KOPT-K1 (cell line): Measurements from ENCODE around the gene ADCY9.
"Not testable (repeated sequence)": the region's sequence is repeated elsewhere in the genome, so short reads cannot be mapped to it uniquely, and the experiment has no call there.

Source experiments
- H3K27ac ChIP-seq: fragments of 200-600 bp; sonication (generic); 2 replicates; pipeline ENCODE4 v1.5.1; 2016; ENCODE audit warnings: antibody characterized with exemption, mild to moderate bottlenecking, low read depth, low read length; ENCODE audit not compliant: poor library complexity, severe bottlenecking
- H3K36me3 ChIP-seq: fragments of 200-600 bp; sonication (generic); 2 replicates; pipeline ENCODE4 v1.5.1; 2017; ENCODE audit warnings: antibody characterized with exemption, mild to moderate bottlenecking, low read length, moderate library complexity; ENCODE audit not compliant: insufficient read depth
- H3K9me3 ChIP-seq: fragments of 200-600 bp; sonication (generic); 2 replicates; pipeline ENCODE4 v1.5.1; 2017; ENCODE audit warnings: antibody characterized with exemption, low read length, mild to moderate bottlenecking; ENCODE audit not compliant: insufficient read depth, poor library complexity, severe bottlenecking

Gene ADCY9

DNA sequence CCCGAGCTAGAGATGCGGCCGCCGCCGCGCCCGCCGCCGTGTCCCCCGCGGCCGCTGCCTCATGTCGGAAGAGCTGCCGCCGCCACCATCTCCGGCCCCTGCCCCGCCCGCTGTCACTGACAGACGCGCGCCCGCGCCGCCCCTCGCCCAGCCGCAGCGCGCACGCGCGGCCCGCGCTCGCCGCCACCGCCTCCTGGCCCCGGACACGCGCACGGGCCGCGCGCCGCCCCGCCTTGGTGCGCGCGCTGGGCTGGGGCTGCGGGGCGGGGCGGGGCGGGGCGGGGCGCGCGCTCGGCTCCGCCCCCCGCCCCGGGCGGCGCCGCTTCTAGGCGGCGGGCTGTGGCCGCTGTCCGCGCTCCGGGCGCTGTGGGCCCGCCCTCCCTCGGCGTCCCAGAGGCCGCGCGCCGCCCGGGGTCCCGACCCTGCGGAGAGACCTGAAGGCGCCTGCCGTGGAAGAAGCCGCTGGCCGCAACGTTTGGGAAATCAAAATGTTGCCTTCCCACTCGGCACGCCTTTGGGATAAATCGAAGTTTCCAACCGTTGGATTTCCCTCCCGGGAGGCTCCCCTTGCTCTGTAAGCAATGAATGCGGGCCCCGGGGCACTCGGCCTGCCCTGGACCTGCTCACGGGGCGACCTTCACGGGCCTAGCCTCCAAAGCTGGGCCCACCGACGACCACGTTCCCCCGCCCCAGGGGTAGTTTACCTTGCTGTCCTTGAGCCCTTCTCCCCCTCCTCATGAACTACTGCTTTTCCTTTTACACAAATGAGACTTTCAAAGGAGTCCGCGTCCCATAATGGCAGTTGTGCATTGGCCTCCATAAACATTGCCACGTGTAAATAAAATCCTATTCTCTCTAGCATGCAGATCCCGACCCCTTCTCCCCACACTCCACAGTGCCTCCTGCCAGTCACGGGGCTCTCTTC lies at the start of gene ADCY9:
Gene ADCY9 (minus strand): TSS at position 118 of the 925 bp plus-strand sequence. CDS start 1,000 bp downstream, outside the sequence.
- H3K27ac ChIP-seq: no peak within 1 kb of the TSS
- H3K9me3 ChIP-seq: no peaks in the 10 kb centered on the region
- no peaks in the 10 kb centered on the region for H3K36me3 ChIP-seq

DNA sequence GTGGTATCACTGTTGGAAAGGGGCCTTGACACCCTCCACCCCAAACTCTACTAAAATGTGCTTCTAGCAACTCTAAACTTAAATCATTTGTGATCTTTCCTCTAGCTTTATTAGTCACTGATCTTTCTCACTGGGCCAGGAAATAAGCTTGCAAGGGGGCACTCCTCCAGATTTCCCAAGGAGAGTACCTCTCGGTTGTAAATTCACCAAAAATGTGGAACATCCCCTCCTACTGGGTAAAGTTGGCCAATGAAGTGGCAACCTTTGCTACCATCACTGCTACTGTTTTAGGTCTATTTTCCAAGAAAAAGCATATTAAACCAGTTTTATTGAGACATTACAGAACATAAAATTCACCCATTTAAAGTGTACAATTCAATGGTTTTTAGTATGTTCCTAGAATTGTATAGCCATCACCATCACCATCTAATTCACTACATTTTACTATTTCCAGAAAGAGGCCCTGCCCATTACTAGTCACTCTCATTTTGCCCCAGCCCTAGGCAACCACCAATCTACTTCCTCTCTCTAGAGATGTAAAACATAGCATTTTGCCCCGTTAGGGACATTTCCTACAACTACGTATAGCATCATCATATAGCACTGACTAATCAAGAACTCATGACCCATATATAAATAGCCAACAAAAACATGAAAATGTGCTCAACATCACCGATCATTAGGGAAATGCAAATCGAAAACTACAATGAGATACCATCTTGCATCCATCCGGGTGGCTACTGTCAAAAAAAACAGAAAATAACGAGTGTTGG lies 44.6 kb upstream of the ADCY9 start:
- H3K27ac ChIP-seq: no peak overlapping the region
- no peaks in the 10 kb centered on the region for H3K36me3 ChIP-seq
- H3K9me3 ChIP-seq: no peaks in the 10 kb centered on the region

DNA sequence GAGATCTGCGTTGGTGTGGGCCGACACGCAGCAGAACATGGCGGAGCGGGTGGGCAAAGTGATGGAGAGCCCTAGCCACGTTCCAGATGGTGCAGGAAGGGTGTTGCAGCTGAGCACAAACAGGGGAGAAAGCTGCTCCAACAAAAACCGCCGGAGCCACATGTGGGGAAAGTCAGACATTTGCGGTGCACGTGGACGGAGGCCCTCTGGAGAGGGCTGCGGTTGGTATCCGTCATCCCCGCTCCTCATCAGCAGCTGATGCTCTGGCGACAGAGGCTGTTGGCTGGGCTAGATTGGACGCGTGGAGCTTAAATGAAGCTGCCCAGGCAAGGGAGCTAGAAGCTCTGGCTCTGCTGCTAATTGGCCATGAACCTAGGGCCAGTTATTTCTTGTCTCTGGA lies 43.5 kb upstream of the ADCY9 start:
- Histone ChIP-seq H3K9me3 (no peaks in the 10 kb centered on the region), H3K27ac (no peak overlapping the region), H3K36me3 (no peaks in the 10 kb centered on the region)

DNA sequence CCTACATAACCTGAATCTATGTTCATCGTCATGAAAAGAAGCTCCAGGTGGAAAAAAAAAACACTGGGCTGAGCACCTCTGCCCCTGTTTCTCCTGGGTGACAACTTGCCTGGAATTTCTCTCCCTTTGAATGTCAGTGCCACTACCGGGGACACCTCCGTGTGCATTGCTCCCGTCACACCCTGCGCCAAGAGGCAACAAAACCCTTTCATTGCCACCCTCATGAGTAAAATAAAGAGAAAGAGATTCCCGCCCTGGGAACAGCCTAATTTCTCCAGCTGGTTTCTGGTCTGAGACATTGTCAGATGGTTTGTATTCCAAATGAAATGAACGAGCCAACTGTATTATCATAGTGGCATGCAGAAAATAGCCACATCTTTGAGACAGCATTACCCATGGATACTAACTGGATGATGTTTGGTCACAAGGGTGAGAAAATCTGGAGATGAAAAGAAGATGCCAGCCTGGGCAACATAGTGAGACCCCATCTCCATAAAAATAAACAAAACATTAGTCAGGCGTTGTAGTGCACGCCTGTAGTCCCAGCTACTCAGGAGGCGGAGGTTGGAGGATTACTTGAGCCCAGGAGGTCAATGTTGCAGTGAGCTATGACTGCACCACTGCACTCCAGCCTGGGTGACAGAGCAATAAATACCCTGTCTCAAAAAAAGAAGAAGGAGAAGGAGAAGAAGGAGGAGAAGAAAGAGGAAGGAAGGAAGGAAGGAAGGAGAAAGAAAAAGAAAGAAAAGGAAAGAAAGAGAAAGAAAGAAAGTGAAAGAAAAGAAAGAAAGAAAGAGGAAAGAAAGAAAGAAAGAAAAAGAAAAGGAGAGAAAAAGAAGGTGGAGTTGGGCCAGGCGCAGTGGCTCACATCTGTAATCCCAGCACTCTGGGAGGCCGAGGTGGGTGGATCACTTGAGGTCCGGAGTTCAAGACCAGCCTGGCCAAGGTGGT lies 42.2 kb upstream of the ADCY9 start:
- Histone ChIP-seq H3K36me3 (no peaks in the 10 kb centered on the region), H3K27ac (no peak overlapping the region), H3K9me3 (no peaks in the 10 kb centered on the region)

DNA sequence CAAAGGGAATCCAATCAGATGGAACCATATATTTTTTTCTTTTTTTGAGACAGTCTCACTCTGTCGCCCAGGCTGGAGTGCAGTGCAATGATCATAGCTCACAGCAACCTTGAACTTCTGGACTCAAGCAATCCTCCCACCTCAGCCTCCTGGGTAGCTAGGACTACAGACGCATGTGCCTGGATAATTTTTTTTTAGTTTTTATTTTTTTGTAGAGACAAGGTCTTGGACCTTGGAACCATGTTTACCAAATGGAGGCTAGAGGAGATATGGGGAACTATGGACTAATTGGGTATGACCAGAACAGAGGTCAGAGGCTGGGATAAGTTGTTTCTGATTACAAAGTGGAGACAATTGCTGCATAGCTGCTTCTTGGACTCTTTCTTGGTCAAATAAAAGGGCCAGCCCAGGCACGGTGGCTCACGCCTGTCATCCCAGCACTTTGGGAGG lies 41.2 kb upstream of the ADCY9 start:
- Histone ChIP-seq H3K27ac (no peak overlapping the region), H3K36me3 (no peaks in the 10 kb centered on the region), H3K9me3 (no peaks in the 10 kb centered on the region)

DNA sequence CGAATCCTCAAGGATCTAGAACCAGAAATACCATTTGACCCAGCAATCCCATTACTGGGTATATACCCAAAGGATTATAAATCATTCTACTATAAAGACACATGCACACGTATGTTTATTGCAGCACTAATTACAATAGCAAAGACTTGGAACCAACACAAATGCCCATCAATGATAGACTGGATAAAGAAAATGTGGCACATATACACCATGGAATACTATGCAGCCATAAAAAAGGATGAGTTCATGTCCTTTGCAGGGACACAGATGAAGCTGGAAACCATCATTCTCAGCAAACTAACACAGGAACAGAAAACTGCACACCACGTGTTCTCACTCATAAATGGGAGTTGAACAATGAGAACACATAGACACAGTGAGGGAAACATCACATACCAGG lies 40.3 kb upstream of the ADCY9 start:
- not testable (repeated sequence) for H3K27ac ChIP-seq, H3K36me3 ChIP-seq, H3K9me3 ChIP-seq

DNA sequence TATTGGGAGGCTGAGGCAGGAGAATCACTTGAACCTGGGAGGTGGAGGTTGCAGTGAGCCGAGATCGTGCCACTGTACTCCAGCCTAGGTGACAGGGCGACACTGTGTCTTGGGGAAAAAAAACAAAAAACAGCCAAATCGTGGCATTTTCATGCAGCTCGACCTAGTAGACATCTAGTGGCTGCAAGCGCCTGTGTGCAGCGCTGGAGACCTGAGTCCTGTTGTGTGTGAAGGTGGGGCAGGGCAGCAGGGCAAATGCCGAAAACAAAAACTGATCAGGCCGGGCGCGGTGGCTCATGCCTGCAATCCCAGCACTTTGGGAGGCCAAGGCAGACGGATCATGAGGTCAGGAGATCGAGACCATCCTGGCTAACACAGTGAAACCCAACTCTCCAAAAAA lies 37.1 kb upstream of the ADCY9 start:
- not testable (repeated sequence) for H3K9me3 ChIP-seq, H3K36me3 ChIP-seq, H3K27ac ChIP-seq

DNA sequence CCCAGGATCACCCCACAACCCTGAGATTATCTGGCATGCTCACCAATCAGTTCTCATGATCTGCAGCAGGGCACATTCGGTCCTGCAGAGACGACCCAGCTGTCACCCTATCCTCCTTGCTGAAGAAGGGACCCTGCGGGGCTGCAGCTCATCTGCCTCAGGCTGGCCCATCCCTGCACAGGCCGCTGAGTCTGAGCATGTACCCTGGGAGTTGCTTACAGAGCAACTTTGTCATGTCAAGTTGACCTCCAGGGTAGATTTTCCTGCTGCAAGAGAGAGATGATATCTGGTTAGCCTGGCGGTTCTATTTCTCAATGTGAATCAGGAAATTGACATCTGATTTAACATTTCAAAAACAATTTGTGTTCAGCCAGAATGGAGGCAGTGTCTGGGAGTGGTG lies 36.0 kb upstream of the ADCY9 start:
- Histone ChIP-seq H3K9me3 (no peaks in the 10 kb centered on the region), H3K36me3 (no peaks in the 10 kb centered on the region), H3K27ac (no peak overlapping the region)

DNA sequence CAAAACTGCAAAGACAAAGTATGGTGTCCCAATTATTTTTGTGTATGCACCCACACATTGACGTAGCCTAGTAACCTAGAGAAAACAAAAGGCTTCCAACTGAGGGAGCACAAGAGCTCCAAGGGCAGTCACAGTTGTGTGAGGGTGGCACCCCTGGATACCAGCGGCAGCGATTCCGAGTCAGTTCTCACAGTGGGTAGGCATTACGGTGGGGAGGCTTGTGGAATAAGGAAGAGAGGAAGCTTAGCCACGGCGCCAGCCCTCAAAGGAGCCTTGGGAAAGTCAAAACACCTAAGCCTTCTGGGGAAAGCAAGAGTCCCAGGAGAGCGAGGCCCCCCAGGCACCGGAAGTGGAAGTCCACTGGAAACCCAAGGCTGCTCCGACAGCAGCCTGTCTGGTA lies 31.0 kb upstream of the ADCY9 start:
- no peaks in the 10 kb centered on the region for H3K9me3 ChIP-seq
- H3K27ac ChIP-seq: no peak overlapping the region
- no peaks in the 10 kb centered on the region for H3K36me3 ChIP-seq

DNA sequence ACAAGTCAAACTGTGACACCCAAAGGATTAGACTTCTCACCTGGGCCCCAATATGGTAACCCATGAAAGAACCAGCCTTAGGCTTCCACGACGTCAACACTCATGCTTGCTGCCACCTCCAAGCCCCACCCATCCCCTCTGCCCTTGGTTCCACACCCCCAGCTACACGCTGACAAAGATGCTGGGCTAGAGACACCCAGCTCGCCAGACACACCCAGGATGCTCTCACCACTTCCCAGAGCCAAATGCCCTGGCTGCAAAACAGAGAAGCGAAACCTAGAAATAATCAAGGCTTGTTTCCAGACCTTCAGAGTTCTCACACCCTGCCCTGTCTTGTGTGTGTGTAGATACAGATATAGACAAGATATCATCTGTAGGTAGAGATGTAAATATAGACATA lies 26.0 kb upstream of the ADCY9 start:
- H3K27ac ChIP-seq: no peak overlapping the region
- no peaks in the 10 kb centered on the region for H3K9me3 ChIP-seq
- H3K36me3 ChIP-seq: no peaks in the 10 kb centered on the region

DNA sequence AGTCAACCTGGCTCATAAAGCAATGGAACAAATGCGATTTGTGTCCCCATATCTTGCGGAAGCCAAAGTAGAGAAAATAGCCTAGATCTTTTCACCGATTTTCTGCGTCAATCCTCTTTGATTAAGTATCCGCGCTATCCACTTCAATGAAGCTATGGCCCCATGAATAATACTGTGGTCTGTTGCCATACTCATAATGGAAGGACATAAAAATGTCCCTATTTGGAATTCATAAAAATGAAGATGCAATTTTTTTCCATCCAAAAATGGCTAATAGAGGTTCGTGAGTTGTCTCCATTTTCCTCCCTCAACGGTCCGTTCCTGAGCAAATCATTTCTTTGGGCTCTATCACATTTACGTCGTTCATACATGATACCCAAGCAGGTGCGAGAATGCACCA lies 25.4 kb upstream of the ADCY9 start:
- Histone ChIP-seq H3K9me3 (no peaks in the 10 kb centered on the region), H3K27ac (no peak overlapping the region), H3K36me3 (no peaks in the 10 kb centered on the region)

DNA sequence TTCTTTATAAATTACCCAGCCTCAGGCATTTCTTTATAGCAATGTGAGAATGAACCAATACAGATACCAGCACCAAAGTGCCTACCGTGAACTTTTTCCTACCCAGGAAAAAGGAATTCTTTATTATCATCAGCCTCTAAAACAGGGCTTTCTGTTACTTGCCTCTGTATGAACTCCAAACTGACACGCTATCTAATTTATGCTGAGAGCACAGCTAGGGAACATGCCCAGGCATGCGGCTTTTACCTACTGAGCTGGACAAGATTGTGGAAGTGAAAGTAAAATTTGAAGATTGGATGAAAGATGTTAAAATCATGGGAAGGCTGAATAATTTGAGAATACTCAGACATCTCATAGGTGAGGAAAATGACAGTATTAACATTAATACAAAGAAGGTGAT lies 24.4 kb upstream of the ADCY9 start:
- H3K27ac ChIP-seq: no peak overlapping the region
- no peaks in the 10 kb centered on the region for H3K36me3 ChIP-seq
- H3K9me3 ChIP-seq: no peaks in the 10 kb centered on the region

DNA sequence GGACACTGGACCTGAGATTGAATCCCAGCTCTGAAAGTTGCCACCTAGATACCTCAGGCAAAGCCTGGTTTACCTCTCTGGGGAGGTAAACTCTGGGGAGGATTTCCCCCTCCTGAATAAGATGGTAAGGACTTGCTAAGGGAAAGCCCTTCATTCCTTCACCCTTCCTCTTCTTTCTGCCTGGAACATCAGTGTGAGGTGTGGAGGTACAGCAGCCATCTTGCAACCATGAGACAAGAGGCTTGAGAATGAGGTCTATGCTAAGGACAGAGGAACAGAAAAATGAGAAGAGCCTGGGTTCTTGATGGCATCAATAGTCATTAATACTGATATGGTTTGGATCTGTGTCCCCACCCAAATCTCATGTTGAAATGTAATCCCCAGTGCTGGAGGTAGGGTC lies 23.7 kb upstream of the ADCY9 start:
- H3K27ac ChIP-seq: no peak overlapping the region
- H3K36me3 ChIP-seq: no peaks in the 10 kb centered on the region

DNA sequence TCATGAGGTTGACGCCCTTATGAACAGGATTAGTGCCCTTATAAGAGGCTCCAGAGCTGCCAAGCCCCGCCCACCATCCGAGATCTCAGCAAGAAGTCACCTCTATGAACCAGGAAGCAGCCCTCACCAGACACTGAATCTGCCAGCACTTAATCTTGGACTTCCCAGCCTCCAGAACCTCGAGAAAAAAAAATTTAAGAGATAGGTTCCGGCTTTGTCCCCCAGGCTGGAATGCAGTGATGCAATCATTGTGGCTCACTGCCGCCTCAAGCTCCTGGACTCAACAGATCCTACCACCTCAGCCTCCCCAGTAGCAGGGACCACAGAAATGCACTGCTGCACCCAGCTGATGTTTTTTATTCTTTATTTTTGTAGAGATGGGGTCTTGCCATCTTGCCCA lies 22.5 kb upstream of the ADCY9 start:
- Histone ChIP-seq H3K36me3 (no peaks in the 10 kb centered on the region), H3K9me3 (no peaks in the 10 kb centered on the region), H3K27ac (no peak overlapping the region)

More for the DNA sequence above, 23.7 kb upstream of the ADCY9 start:
- H3K9me3 ChIP-seq: no peaks in the 10 kb centered on the region

DNA sequence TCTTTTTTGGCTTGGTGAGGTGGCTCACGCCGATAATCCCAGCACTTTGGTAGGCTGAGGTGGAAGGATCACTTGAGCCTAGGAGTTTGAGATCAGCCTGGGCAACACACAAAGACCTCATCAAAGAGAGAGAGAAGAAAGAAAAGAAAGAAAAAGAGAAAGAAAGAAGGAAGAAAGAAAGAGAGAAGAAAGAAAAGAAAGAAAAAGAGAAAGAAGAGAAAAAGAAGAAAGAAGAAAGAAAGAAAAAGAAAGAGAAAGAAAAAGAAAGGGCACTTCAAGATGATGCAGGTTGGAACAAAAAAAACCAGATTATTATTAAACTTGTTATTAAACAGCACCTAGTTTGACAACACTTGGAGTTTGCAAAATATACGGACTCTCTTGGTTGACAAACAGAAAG lies 21.2 kb upstream of the ADCY9 start:
- Histone ChIP-seq H3K27ac (no peak overlapping the region), H3K9me3 (no peaks in the 10 kb centered on the region)

More for the DNA sequence above, 21.2 kb upstream of the ADCY9 start:
- H3K36me3 ChIP-seq: no peaks in the 10 kb centered on the region
